CD4-positive, alpha-beta T cell treated with Interleukin-6 for 4 hours (primary cell): ENCODE data around the gene DMPK.
A peak's percentile ranks its signal among the peaks of the same experiment; 100 is the strongest.
"Not testable (repeated sequence)": the region's sequence is repeated elsewhere in the genome, so short reads cannot be mapped to it uniquely, and the experiment has no call there.

Experiments
- DNase-seq: peaks from one replicate; pipeline ENCODE4 v3.0.0-alpha.2; 2020; ENCODE audit warnings: mixed read lengths

Gene DMPK

GRCh38 chr19:45814851-45815480, 32.7 kb upstream of the DMPK start, which contains the start of gene RSPH6A:
Gene RSPH6A (minus strand): TSS chr19:45815308. CDS start chr19:45815176, 132 bp downstream.
- DNase-seq = no peak

DNA sequence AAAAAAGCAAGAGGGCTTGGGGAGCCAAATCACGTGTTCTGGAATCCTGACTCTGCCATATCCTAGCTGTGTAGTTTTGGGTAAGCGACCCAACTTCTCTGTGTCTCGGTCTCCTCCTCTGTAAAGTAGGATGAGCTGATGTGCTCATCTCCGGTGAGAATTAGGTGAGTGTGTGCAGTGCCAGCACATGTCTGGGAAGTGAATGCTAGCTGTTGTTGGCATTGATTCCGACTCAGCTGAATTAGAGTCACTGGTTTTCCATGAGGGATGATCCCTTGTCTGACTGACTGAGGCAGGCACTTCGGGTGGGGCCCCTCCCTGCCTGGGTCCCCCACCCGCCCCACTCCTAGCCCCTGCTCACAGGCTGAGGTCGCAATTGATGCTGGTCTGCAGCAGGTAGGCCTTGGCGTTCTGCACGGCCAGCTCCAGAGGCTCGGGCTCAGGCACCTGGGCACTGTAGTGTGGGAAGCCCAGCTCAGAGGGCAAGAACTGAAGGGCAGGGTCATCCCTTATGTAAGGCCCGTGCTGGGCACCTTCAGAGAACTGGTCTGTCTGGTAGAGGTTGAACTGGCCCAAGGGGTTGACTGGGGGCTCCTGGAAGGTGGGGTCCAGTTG, 32.0 kb upstream of the DMPK start:
- DNase-seq = no peak

GRCh38 chr19:45812297-45812696, 30.0 kb upstream of the DMPK start:
- no peak for DNase-seq

GRCh38 chr19:45809643-45810159, 27.4 kb upstream of the DMPK start:
- no peak for DNase-seq

DNA sequence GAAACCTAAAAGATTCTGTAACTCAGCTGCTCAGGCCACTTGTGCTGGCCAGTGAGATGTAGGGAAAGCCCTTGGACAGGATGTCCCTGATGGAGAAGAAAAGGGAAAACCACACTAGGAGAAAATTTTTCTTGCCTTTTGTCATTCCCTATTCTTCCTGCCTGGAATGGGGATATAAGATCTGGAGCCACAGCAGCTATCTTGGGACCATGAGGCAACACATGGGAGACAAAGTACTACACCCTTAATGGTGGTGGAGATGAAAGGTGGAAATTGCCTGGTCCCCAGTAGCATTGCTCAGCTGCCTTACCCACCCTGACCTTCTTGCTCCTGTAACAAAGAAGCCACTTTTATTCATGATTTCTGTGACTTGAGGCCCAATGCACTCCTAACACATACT, 23.4 kb upstream of the DMPK start:
- DNase-seq = no peak

DNA sequence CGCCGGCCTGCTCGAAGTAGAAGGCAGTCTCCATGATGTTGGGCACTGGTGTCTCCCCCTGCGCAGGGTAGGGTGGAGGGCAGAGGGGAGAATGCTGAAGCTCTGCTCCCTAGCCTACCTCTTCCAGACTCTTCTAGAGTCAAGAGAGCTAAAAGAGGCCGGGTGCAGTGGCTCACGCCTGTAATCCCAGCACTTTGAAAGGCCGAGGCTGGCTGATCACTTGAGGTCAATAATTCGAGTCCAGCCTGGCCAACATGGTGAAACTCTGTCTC, 22.6 kb upstream of the DMPK start:
- no peak for DNase-seq

DNA sequence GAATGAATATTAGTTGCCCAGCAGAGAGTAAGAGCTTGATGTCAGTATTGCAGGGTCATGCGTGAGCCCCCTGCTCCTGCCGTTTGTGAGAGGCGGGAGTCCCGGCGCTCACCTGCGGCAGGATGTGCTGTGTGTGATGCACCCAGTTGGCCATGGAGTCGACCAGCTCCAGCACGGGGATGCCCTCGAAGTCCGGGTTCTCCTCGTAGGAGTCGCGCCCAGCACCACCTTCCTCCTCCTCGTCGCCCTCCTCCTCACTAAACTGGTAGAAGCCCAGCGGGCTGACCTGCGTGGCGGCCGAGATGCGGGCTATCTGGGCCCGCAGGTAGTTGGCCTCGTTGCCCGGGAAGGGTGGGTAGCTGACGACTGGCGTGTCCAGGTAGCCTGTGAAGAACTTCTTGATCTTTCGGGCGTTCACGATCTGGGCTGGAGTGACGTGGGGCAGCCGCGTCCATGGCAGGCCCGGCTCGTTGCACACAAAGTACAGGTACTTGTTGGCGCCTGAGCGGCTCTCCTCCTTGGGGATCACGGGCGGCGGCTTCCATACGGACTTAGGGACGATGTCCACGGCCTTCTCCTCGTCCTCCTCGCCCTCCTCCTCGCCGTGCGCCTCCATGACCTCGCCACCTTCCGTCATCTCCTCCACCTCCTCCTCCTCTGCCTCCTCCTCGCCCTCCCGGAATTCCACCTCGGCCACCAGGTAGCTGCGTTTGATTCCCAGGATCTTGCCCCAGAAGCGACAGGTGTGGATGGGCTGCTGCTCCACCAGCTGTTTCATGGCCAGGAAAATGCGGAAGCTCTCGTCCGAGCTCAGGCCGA, 22.1 kb upstream of the DMPK start:
- DNase-seq = no peak

DNA sequence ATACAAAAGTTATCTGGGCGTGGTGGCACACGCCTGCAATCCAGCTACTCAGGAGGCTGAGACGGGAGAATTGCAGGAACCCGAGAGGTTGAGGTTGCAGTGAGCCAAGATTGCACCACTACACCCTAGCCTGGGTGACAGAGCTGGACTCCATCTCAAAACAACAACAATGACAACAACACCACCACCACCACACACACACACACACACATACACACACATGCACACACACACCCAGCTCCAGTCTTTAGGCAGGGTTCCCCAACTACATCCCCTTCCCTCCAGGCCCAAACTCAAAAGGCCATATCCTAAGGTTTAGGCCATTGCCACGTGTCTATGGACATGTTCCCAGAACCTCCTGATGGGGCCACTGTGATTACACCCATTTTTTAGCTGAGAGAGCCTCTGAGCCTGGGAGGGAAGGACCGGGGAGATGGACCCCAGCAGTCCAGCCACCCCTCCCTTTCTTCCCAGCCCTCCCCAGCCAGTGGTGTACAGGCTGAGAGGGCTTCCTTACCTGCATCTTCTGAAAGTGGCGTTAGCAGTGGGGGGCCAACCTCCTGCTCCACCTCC, 19.4 kb upstream of the DMPK start:
- DNase-seq = no peak

- DNase-seq = no peak
Measured at GRCh38 chr19:45800070-45800553, 17.8 kb upstream of the DMPK start.

- DNase-seq = not testable (repeated sequence)
Measured at GRCh38 chr19:45799541-45799940, 17.3 kb upstream of the DMPK start.

GRCh38 chr19:45798995-45799517, 16.8 kb upstream of the DMPK start:
- DNase-seq = peak; percentile 69

- no peak for DNase-seq
Measured at GRCh38 chr19:45794627-45795026, 12.3 kb upstream of the DMPK start.

- no peak for DNase-seq
Measured at GRCh38 chr19:45793876-45794275, 11.6 kb upstream of the DMPK start.

- DNase-seq = no peak
Measured at GRCh38 chr19:45793178-45793564, 10.9 kb upstream of the DMPK start.

- peak; percentile 100 for DNase-seq
Measured at GRCh38 chr19:45792470-45793177, 10.3 kb upstream of the DMPK start, which contains the start of gene DMWD. Gene DMWD (minus strand): TSS chr19:45792845. CDS start chr19:45792756, 89 bp downstream.

- no peak for DNase-seq
Measured at GRCh38 chr19:45791744-45792469, 9.6 kb upstream of the DMPK start.

DNA sequence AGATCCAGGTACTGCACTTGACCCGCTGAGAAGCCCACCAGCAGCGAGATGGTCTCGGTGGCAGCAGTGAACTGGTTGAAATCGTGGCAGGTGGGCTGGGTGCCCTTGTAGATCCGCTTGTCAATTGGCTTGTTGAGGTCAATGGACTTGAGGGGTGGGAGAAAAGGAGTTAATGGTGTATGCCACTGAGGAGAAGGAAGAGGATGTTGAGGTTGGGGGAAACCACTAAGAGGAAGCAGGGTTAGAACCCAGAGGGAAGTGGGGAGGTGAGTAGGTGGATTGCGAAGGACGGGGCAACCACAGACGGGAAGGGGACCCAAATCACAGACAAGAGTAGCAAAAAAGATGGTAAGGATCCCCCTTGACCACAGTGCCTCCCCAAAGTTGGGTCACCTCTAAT, 8.7 kb upstream of the DMPK start:
- DNase-seq = peak; percentile 55

- DNase-seq = no peak
Measured at GRCh38 chr19:45789035-45789786, 6.9 kb upstream of the DMPK start.

DNA sequence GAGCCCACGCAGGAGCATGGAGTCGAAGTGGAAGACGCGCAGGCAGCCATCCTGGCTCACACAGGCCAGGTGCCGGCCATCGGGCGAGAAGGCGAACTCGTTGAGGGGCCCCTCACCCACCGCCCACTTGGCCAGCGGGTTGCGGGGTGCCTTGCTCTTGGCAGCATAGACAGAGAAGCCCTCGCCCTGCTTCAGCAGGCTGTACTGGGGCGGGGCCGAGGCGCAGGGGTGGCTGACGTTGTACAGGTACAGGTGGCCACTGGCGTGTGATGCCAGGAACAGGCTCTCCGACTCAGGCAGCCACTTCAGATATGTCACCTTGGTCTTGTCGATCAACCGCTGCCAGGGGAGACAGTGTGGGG, 4.2 kb upstream of the DMPK start:
- DNase-seq = no peak

DNA sequence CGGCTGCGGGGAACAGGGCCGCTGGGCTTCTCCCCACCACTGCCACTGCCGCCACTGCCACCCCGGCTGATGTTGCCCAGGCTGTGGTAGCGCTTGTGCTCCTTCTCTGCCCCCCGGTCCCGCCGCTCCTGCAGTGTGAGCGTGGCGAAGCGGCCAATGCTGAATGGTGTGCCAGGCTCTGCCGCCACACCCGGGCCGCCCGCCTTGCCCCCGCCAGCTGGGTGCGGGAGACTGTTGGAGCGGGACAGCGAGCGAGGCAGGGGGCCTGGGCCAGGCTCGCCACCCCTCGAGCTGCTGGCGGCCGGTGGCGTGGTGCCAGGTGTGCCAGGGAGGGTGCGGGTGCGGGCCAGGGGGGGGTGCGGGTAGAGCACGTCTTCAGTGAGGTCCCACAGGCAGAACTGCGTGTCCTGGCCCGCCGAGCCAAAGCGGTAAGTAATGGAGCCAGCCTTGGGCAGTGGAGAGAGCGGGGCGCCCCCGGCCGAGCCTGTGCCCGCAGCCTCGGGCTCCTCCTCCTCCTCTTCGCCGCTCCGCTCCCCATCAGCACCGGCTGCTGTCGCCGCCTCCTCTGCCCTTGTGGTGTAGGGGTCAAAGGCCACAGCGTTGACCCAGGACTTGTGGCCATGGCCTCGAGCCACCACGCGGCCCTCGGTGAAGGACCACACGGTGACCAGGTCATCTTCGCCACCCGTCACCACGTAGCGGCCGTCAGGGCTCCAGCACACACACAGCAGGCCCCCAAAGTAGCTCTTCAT, 3.7 kb upstream of the DMPK start:
- DNase-seq = no peak
